ENCODE measurements around the gene TUBB4B. TPM values are rescaled to one million over a fixed set of nuclear protein-coding genes. Genes with fewer than 3 reads are reported as not detected.

TUBB4B gene
- total RNA-seq, 1 donor from 2014 or later = 329 TPM

DNA sequence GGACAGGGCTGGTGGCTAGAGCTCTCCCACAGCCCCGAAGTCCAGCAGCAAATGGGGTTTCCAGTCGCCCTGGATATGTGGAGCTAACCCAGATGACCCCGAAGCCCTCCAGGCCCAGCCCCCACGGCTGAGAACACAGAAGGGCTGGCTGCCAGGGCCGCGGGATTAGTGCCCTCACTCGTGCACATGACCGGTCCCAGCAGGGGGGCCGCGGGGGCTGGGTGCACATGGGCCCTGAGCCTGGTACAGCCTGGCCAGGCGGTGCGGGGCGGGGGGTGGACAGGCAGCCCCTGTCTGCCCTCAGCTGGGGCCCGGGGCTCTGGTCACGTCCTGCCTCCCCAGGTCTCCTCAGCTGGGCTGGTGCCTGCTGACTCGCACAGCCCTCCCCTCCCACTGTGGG, 46.7 kb upstream of the TUBB4B start:
- no peaks in the 10 kb centered on the region for H3K9me3 Mint-ChIP-seq
- no peaks in the 10 kb centered on the region for H3K27me3 Mint-ChIP-seq (ENCODE audit: low read depth)
- DNase-seq (ENCODE audit: low read depth, low spot score) = no peak
- no peaks in the 10 kb centered on the region for H3K36me3 Mint-ChIP-seq (ENCODE audit: low read depth)
- peaks cover 4% of the 10 kb centered on the region for H3K4me1 Mint-ChIP-seq
- H3K4me3 Mint-ChIP-seq = no peak overlapping the region
- TF ChIP-seq, protein P1, sequence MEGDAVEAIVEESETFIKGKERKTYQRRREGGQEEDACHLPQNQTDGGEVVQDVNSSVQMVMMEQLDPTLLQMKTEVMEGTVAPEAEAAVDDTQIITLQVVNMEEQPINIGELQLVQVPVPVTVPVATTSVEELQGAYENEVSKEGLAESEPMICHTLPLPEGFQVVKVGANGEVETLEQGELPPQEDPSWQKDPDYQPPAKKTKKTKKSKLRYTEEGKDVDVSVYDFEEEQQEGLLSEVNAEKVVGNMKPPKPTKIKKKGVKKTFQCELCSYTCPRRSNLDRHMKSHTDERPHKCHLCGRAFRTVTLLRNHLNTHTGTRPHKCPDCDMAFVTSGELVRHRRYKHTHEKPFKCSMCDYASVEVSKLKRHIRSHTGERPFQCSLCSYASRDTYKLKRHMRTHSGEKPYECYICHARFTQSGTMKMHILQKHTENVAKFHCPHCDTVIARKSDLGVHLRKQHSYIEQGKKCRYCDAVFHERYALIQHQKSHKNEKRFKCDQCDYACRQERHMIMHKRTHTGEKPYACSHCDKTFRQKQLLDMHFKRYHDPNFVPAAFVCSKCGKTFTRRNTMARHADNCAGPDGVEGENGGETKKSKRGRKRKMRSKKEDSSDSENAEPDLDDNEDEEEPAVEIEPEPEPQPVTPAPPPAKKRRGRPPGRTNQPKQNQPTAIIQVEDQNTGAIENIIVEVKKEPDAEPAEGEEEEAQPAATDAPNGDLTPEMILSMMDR (conservative IDR thresholded peaks at IDR 0.05) = no peak
- no peak overlapping the region for H3K27ac Mint-ChIP-seq (ENCODE audit: unreplicated experiment)

DNA sequence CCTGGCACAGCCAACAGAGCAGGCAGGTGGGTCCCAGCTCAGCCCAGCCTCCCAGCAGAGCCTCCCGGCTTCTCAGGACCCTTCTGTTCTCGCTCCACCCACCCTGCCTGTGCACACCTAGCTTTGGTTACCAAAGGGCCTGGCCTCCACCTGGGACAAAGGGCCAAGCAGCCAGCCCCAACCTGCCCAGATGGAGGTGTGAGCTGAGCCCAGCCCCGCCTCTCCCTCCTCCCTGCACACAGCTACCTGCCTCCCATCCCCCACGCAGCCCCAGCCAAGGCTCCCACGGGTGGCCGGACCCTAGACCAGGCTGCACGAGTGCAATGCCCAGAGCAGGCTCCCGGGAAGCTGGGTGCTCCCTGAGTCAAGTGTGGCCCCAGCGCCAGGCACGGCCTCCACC, 46.2 kb upstream of the TUBB4B start:
- H3K4me1 Mint-ChIP-seq = no peaks in the 10 kb centered on the region
- DNase-seq (ENCODE audit: low read depth, low spot score) = no peak
- TF ChIP-seq, protein P1 (conservative IDR thresholded peaks at IDR 0.05) = no peak
- no peak overlapping the region for H3K27ac Mint-ChIP-seq (ENCODE audit: unreplicated experiment)
- H3K27me3 Mint-ChIP-seq (ENCODE audit: low read depth) = no peaks in the 10 kb centered on the region
- H3K9me3 Mint-ChIP-seq = no peaks in the 10 kb centered on the region
- H3K36me3 Mint-ChIP-seq (ENCODE audit: low read depth) = no peaks in the 10 kb centered on the region
- no peak overlapping the region for H3K4me3 Mint-ChIP-seq

DNA sequence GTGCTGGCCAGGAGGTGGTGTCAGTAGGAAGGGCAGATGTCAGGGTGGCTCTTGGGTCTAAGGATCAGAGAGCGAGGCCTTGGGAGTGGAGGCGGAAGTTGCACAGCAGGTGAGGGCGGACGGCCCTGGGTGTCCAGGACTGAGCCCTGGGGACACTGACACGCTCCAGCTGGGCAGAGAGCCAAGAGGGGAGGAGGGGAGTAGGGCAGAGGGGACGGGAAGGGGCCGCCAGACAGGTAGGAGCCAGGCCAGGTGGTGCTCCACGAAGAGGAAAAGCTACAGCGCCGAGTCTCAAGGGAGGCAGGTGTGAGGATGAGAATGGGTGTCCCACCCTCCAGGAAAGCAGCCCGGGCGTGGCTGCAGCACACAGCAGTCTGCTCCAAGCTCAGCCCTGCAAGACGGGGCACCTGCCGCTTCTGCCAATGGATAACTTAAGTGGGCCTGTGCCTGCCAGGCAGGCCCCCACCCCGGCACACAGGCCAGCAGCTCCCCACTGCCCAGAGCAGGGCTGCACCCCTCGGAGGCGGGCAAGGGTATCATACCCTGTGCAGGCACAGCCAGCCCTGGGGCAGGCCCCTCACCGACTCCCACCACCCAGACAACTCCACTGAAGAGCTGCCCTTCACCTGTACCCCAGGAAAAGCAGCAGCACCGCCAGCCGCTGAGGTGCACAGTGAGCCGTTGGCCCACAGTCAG, 45.4 kb upstream of the TUBB4B start:
- Mint-ChIP-seq H3K27me3 (ENCODE audit: low read depth) (no peaks in the 10 kb centered on the region), H3K4me1 (no peaks in the 10 kb centered on the region), H3K4me3 (peak overlapping the region; percentile 62), H3K36me3 (ENCODE audit: low read depth) (no peaks in the 10 kb centered on the region), H3K9me3 (no peaks in the 10 kb centered on the region), H3K27ac (ENCODE audit: unreplicated experiment) (no peak overlapping the region)
- TF ChIP-seq, protein P1 (conservative IDR thresholded peaks at IDR 0.05) = no peak
- DNase-seq (ENCODE audit: low read depth, low spot score) = no peak

DNA sequence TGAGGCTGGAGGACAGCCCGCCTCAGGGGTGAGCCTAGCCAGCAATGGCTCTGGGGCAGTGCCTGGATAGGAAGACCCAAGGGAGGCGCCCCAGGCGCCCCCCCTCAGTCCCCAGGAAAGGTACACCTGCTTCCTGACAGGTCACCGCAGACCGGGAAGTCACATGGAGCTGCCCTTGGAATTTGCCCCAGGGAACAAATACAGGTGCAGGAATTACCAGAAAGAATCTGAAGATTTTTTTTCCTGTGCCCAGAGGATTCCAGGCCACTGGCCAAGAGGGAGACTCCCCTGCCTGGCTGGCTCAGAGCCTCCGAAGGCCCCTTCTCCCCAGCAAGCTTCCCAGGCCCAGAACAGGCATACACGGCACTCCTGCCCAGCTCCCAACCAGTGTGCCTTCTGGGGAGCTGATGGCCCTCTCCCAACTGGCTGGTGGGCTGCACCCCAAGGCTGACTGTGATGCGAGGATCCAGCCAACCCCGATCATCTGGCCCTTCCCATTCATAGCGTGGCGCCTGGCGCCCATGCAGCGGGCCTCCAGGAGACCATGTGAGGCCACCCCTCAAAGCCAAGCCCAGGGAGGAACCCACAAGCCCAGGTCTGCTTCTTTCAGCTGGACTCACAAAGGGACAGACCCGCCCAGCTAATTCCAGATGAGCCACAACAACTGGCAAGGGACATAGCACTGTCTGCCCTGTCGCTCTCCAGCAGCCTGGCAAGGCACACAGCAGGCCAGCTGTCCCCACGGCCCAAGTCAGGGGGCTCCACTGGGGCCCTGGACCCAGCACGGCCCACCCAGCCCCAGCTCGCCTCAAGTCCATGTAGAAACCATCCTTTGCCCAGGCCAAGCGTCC, 42.8 kb upstream of the TUBB4B start:
- Mint-ChIP-seq H3K36me3 (ENCODE audit: low read depth) (no peaks in the 10 kb centered on the region), H3K4me1 (peaks cover 12% of the 10 kb centered on the region), H3K27me3 (ENCODE audit: low read depth) (no peaks in the 10 kb centered on the region), H3K27ac (ENCODE audit: unreplicated experiment) (no peak overlapping the region), H3K9me3 (no peaks in the 10 kb centered on the region), H3K4me3 (peak overlapping the region; percentile 72)
- no peak for DNase-seq (ENCODE audit: low read depth, low spot score)
- TF ChIP-seq, protein P1 (conservative IDR thresholded peaks at IDR 0.05) = no peak

DNA sequence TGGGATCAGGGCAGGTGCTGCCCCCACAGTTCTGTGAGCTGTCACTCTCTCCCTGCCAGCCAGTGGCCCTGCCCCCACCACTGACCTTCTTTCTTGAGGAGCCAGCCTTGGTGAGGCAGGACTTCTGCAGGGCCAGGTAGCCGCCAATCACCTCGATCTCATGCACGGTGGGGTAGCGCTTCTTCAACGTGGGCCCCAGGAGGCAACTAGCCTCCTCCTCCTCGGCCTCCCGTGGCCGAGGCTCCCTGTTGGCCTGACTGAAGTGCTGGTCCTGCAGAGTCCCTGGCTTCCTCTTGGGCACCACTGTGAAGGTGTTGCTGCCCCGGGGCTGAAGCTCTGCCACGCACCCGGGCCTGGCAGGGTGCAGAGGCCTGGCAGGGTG, 42.2 kb upstream of the TUBB4B start:
- Mint-ChIP-seq H3K4me1 (peaks cover 12% of the 10 kb centered on the region), H3K4me3 (peak overlapping the region; percentile 91), H3K9me3 (no peaks in the 10 kb centered on the region), H3K27me3 (ENCODE audit: low read depth) (no peaks in the 10 kb centered on the region), H3K27ac (ENCODE audit: unreplicated experiment) (no peak overlapping the region), H3K36me3 (ENCODE audit: low read depth) (no peaks in the 10 kb centered on the region)
- no peak for DNase-seq (ENCODE audit: low read depth, low spot score)
- TF ChIP-seq, protein P1 (conservative IDR thresholded peaks at IDR 0.05) = no peak
